GM21825 (cell line): ENCODE data around the gene AKR1B1.
"Not testable (repeated sequence)": the region's sequence is repeated elsewhere in the genome, so short reads cannot be mapped to it uniquely, and the experiment has no call there.

ENCODE experiments used
- ATAC-seq: cut with Tn5 transposase; IDR thresholded peaks from one replicate; pipeline ENCODE4 v1.9.1; 2021; ENCODE audit warnings: mild to moderate bottlenecking, moderate library complexity; ENCODE audit not compliant: unreplicated experiment

Gene AKR1B1

GRCh38 chr7:134458806-134459698 is at the start of gene AKR1B1:
TSS of gene AKR1B1 (minus strand) at chr7:134459100. CDS start at chr7:134459062, 38 bp downstream.
- ATAC-seq = peak; percentile 91

GRCh38 chr7:134505856-134506255 is 47.0 kb upstream of the AKR1B1 start:
- no peak for ATAC-seq

GRCh38 chr7:134504660-134505164 is 45.8 kb upstream of the AKR1B1 start:
- ATAC-seq = no peak

DNA sequence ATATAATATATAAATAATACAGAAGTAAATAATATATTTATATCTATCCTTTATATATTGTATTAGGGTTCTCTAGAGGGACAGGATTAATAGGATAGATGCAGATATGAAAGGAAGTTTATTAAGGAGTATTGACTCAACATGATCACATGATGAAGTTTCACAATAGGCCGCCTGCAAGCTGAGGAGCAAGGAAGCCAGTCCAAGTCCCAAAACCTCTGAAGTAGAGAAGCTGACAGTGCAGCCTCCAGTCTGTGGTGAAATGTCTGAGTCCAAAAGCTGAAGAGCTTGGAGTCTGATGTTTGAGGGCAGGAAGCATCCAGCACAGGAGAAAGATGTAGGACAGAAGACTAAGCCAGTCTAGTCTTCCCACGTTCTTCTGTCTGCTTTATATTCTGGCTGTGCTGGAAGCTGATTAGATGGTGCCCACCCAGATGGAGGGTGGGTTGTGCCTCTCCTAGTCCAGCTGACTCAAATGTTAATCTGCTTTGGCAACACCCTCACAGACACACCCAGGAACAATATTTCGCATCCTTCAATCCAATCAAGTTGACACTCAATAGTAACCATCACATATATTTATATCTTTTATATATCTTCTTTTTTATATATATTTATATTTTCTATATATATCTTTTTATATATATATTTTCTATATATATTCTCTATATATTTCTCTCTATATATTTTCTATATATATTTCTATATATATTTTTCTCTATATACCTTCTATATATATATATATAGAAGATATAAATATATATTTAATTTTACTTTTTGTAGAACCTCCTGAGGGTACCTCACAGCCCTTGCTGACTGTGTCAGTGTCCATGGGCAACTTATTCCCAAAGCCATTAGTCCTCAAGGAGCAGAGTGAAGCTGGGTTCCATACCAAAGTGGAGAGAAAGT is 43.8 kb upstream of the AKR1B1 start:
- no peak for ATAC-seq

- no peak for ATAC-seq
These were observed 42.1 kb upstream of the AKR1B1 start for GRCh38 chr7:134500982-134501381.

- ATAC-seq = no peak
These were observed 41.5 kb upstream of the AKR1B1 start for GRCh38 chr7:134500406-134500805.

DNA sequence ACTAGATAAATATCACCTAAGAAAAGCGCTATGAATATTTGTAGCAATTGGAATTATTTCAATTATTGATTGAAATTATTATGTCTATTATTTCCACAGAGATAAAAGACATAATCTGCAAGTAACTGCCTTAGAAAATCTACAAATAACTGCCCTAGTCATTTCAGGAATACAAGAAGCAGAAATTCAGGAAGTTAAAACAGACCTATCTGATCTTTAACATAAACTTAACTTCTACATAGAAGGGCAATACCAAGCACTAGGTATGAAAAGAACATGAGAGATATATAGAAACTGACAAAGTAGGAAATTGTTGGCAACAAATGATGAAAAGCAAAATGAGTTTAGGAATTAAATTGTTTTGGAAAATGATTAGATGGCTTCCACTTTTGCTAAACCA is 36.6 kb upstream of the AKR1B1 start:
- no peak for ATAC-seq

DNA sequence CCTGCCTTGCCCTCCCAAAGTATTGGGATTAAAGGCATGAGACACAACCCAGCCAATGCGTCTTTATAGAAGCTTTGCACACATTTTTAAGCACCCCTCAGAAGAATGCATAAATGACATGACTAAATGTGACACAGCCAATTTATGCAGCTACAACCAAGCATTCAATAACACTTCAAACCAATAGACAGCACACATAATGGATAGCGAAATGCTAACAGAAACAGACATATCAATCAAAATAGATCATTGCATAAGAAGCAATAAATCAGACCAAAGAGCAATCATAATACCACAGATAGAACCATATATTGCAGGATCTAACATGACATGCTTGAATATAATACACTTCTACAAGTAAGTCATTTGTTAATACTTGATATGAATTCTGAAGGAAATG is 34.2 kb upstream of the AKR1B1 start:
- ATAC-seq = no peak

DNA sequence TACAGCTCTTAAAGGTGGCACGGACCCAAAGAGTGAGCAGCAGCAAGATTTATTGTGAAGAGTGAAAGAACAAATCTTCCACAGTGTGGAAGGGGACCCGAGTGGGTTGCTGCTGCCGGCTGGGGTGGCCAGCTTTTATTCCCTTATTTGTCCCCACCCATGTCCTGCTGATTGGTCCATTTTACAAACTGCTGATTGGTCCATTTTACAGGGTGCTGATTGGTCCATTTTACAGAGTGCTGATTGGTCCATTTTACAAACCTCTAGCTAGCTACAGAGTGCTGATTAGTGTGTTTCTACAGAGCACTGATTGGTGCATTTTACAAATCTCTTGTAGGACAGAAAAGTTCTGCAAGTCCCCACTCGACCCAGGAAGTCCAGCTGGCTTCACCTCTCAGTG is 28.8 kb upstream of the AKR1B1 start:
- not testable (repeated sequence) for ATAC-seq

DNA sequence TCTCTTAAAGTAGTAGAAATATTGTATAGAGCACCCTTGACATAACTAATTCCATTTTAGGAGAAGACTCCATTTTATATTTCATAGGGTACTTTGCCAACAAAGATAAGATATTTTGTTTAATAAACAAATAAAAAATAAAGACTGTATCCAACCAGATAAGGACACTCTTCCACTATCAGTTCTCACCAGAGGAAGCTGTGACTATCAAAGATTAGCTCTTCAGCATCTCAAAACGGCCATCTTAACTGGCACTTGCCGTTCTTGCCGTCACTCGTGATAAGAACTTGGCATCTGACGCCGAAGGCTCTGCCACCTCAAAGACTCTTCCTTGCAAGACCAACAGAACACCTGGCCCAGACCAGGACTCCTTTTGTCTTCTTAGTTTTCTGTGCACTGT is 26.3 kb upstream of the AKR1B1 start:
- ATAC-seq = no peak

- no peak for ATAC-seq
These were observed 24.4 kb upstream of the AKR1B1 start for GRCh38 chr7:134483296-134483695.

DNA sequence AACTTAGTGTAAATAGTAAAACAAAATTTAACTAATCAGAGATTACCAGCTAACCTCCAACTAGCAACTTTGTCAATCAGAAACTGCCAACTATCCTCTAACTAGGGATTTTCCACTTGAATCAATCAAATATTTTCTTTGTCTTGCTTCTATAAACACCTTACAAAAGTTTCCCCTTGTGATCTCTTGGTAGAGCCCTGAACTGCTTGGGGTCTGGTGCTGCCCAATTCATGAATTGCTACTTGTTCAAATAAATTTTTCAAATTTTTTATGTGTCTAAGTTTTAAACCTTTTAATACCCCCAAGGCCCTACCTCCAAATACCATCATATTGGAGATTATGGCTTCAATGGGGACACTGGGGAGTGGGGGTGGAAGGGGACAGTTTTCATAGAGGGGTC is 24.0 kb upstream of the AKR1B1 start:
- no peak for ATAC-seq

- no peak for ATAC-seq
These were observed 22.3 kb upstream of the AKR1B1 start for GRCh38 chr7:134481167-134481566.

GRCh38 chr7:134480730-134481129 is 21.8 kb upstream of the AKR1B1 start:
- ATAC-seq = no peak

DNA sequence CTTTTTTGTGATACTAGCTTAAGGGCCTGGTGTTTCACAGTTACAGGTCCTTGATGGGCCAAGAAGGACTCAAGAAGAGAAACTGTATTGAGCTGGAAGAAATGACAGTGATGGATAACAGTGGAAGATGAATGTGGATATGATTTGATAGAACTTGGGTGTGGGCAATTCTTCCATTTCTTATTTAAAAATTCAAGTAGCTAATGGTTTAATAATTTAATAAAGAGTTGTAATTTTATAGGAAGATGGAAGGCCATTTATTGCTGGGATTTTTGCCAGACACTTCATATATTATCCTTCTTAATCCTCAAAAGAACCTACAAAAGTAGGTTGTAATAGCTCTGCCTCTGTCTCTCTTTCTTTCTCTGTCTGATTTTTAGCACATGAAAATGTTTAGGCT is 21.3 kb upstream of the AKR1B1 start:
- no peak for ATAC-seq

DNA sequence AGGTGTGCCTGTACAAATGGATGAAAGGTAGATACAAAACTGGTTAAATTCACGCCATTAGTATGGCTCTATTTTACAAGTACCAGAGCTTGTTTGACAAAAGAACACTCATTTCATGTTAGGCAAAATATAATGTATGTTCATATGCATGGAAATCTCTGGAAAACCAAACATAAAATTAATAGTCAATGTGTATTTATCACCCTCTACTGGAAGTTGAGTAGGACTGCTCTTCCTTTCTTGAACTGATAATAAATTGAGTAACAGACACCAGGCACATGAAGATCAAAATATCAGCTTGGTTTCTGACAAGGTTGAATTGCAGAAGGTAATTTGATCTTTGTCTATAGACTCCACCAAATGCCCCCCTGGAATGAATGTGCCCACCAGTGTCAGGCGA is 19.8 kb upstream of the AKR1B1 start:
- no peak for ATAC-seq

DNA sequence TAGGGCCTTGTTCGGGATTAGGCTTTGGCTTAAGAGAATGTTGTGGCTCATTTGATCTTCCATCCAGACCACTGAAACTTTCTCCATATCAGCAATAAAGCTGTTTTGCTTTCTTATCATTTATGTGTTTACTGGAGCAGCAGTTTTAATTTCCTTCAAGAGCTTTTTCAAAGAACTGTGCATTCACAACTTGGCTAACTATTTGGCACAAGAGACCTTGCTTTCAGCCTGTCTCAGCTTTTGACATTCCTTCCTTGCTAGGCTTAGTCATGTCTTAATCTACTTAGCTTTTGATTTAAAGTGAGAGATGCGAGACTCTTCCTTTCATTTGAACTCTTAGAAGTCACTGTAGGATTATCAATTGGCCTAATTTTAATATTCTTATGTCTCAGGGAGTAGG is 19.1 kb upstream of the AKR1B1 start:
- ATAC-seq = no peak

GRCh38 chr7:134476044-134476443 is 17.1 kb upstream of the AKR1B1 start:
- no peak for ATAC-seq

DNA sequence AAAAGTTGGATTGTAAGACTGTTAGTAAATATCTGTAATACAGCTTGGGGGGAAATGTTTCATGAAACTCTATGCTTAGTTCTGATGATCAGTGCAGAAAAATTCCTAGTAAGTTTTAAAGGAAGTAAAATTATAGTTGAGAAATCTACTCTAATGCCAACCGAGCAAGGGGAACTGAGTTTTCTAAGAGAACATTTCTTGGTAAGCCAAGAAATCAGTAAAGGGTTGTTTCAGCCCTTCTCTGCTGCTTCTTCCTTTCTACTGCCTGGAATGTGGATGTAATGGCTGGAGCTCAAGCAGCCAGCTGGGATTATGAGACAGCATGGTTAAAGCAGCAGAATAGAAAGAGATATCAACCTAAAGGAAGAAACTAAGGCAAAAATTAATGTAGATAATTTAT is 15.9 kb upstream of the AKR1B1 start:
- no peak for ATAC-seq

DNA sequence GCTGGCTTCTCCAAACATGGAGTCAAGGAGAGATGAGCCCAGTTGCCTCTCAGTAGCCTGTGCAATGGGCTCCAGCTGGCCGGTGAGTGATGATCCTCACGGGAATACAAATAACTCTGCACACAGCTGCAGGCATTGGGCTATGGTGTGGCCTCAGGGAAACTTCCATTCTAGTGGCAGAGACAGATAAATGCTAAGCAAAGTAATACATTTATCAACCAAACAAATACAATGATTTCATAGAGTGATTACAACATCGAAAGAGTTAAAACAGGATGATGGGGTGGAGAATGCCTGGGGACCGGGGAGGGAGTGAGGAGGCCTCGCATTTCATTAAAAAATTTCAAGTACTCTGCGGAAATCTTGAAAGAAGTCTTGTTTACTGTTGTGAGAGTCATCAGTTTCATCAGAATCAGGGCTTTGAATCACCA is 15.0 kb upstream of the AKR1B1 start:
- no peak for ATAC-seq

GRCh38 chr7:134472572-134473244 is 13.8 kb upstream of the AKR1B1 start:
- ATAC-seq = no peak
